ENCODE measurements around the gene GALNTL6. TPM values are rescaled to one million over a fixed set of nuclear protein-coding genes. Genes with fewer than 3 reads are reported as not detected.
A peak's percentile ranks its signal among the peaks of the same experiment; 100 is the strongest.

The GALNTL6 gene
- total and polyA plus RNA-seq, 8 donors = 0.15 to 0.87 (median 0.58) TPM; not detected in 3

DNA sequence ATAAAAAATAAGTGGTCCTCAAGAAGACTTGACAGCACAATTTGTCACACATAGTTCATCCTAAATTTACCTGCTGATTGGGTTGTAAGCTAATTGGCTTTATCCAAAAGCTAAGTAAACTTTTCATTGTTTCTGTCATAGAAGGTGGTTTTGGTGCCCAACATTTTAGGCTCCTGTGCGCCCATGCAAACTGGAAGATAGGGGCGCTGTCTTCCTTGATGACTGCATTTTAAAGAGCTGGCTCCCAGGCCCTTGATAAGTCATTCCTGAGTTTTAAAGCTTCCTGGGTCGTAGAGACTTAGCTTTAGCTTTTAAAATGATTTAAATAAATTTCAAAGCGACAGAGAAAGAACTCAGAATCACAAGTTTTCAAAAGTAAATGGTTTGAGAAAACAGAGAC lies 730.0 kb downstream of the GALNTL6 start:
- H3K4me1 ChIP-seq = no peaks in the 10 kb centered on the region
- intact Hi-C loops (cut with DNase I; ENCODE audit: low total_unique reads) = no loop called here
- no peaks in the 10 kb centered on the region for H3K36me3 ChIP-seq
- no peak overlapping the region for H3K27ac ChIP-seq
- TF ChIP-seq EP300 (IDR thresholded peaks at IDR 0.05) (no peak), POLR2AphosphoS5 (IDR thresholded peaks at IDR 0.05) (no peak), POLR2A (IDR thresholded peaks at IDR 0.05) (no peak)
- TF ChIP-seq, protein P1, sequence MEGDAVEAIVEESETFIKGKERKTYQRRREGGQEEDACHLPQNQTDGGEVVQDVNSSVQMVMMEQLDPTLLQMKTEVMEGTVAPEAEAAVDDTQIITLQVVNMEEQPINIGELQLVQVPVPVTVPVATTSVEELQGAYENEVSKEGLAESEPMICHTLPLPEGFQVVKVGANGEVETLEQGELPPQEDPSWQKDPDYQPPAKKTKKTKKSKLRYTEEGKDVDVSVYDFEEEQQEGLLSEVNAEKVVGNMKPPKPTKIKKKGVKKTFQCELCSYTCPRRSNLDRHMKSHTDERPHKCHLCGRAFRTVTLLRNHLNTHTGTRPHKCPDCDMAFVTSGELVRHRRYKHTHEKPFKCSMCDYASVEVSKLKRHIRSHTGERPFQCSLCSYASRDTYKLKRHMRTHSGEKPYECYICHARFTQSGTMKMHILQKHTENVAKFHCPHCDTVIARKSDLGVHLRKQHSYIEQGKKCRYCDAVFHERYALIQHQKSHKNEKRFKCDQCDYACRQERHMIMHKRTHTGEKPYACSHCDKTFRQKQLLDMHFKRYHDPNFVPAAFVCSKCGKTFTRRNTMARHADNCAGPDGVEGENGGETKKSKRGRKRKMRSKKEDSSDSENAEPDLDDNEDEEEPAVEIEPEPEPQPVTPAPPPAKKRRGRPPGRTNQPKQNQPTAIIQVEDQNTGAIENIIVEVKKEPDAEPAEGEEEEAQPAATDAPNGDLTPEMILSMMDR (IDR thresholded peaks at IDR 0.05) = no peak
- no peak for DNase-seq
- no peak overlapping the region for H3K4me3 ChIP-seq
- WGBS, 5 donors = 65 to 78% (median 70%) methylated on average over 4 of the region's 4 CpGs
- no peaks in the 10 kb centered on the region for H3K9me3 ChIP-seq
- H3K27me3 ChIP-seq = no peaks in the 10 kb centered on the region

DNA sequence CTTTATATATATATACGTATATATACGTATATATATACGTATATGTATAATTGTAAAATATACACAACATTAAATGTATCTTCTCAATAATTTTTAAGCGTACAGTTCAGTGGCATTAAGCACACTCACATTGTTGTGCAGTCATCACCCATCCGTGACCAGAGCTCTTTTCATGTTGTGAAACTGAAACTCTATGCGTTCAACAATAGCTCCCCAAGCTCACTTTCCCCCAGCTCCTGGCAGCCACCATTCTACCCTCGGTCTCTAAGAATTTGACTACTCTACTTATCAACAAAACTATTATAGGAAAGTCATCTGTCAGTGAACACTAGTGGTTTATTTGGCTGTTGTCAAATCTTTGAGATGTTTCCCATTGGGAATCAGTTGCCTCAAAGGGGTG lies 733.6 kb downstream of the GALNTL6 start:
- no peak overlapping the region for H3K27ac ChIP-seq
- TF ChIP-seq POLR2AphosphoS5 (IDR thresholded peaks at IDR 0.05) = no peak
- TF ChIP-seq, protein P1 (IDR thresholded peaks at IDR 0.05) = no peak
- TF ChIP-seq POLR2A (IDR thresholded peaks at IDR 0.05) = no peak
- no peak for TF ChIP-seq EP300 (IDR thresholded peaks at IDR 0.05)
- H3K4me3 ChIP-seq = no peak overlapping the region
- no peaks in the 10 kb centered on the region for H3K4me1 ChIP-seq
- DNase-seq = no peak
- H3K27me3 ChIP-seq = no peaks in the 10 kb centered on the region
- 70 to 80% (median 71%) methylated on average over 7 of the region's 7 CpGs for WGBS, 5 donors
- intact Hi-C loops (cut with DNase I; ENCODE audit: low total_unique reads) = no loop called here
- H3K36me3 ChIP-seq = no peaks in the 10 kb centered on the region
- no peaks in the 10 kb centered on the region for H3K9me3 ChIP-seq

DNA sequence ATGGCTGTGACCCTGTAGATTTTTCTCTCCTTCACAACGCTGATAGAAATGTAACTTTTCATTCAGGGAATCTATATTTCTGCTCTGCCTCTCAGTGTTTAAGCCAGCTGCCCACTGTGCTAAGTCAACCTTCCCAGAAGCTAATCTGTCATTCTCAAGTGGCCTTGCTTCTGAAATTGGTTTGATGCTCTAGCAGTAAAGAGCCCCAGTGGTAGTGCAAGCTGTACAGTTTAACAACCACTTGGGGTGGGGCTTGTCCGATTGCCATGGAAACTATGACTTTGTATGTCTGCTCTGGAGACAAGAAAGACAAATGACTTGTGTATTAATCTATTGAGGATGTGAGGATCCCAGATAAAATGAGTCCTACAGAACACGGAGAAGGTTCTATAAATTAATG lies 734.5 kb downstream of the GALNTL6 start:
- no peak for TF ChIP-seq POLR2A (IDR thresholded peaks at IDR 0.05)
- intact Hi-C loops (cut with DNase I; ENCODE audit: low total_unique reads) = no loop called here
- no peak overlapping the region for H3K4me3 ChIP-seq
- H3K27me3 ChIP-seq = no peaks in the 10 kb centered on the region
- no peak overlapping the region for H3K27ac ChIP-seq
- WGBS, 5 donors = 67 to 89% (median 83%) methylated on average over 3 of the region's 3 CpGs
- no peaks in the 10 kb centered on the region for H3K36me3 ChIP-seq
- no peaks in the 10 kb centered on the region for H3K9me3 ChIP-seq
- peak in 1 of 2 donors; percentile 10 for DNase-seq
- no peaks in the 10 kb centered on the region for H3K4me1 ChIP-seq

DNA sequence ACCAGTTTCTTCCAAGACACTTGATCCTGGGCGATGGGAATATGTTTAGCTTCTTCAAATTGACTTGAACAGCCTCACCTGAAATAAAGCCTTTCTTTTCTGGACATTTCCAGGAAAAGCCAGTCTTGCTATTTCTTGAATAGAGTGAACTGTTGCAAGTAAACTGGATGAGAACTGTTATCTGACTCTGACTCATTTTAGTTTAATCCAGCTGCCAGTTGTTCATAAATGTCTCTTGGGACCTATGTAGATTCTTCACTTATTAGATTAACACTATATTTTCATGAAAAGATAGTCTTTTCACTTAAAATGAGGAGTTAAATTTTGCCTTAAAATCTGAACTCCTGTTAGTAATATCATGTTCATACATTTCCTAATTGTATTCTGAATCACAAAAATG lies 740.0 kb downstream of the GALNTL6 start:
- H3K36me3 ChIP-seq = no peaks in the 10 kb centered on the region
- H3K27ac ChIP-seq = no peak overlapping the region
- no peak for DNase-seq
- H3K4me3 ChIP-seq = no peak overlapping the region
- H3K4me1 ChIP-seq = no peaks in the 10 kb centered on the region
- H3K27me3 ChIP-seq = no peaks in the 10 kb centered on the region
- intact Hi-C loops (cut with DNase I; ENCODE audit: low total_unique reads) = no loop called here
- TF ChIP-seq POLR2A (IDR thresholded peaks at IDR 0.05) (no peak), POLR2AphosphoS5 (IDR thresholded peaks at IDR 0.05) (no peak), EP300 (IDR thresholded peaks at IDR 0.05) (no peak)
- TF ChIP-seq, protein P1 (IDR thresholded peaks at IDR 0.05) = no peak
- H3K9me3 ChIP-seq = no peaks in the 10 kb centered on the region
- 68 to 78% (median 75%) methylated on average over 1 of the region's 1 CpG for WGBS, 5 donors

DNA sequence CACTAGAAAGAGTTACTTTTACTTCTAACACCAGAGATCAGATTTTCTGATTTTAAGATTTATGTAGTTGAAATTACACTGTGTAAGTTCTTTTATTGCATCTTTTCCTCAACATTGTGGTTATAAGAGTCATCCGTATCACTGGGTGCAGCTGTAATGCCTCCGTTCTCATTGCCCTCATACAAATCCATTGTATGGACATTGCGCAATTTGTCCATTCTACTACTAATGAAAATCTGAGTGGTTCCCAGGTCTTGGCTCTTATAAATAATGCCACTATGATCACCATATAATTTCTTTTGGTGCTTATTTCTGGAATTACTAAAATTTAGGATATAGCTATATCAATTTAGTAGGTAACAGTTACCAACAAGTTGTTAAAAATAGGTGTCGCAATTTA lies 741.4 kb downstream of the GALNTL6 start:
- no peaks in the 10 kb centered on the region for H3K9me3 ChIP-seq
- intact Hi-C loops (cut with DNase I; ENCODE audit: low total_unique reads) = no loop called here
- 94 to 100% (median 96%) methylated on average over 4 of the region's 4 CpGs for WGBS, 5 donors
- no peaks in the 10 kb centered on the region for H3K36me3 ChIP-seq
- no peak overlapping the region for H3K27ac ChIP-seq
- no peak for DNase-seq
- no peak overlapping the region for H3K4me3 ChIP-seq
- TF ChIP-seq, protein P1 (IDR thresholded peaks at IDR 0.05) = no peak
- no peak for TF ChIP-seq POLR2A (IDR thresholded peaks at IDR 0.05)
- no peak for TF ChIP-seq EP300 (IDR thresholded peaks at IDR 0.05)
- no peak for TF ChIP-seq POLR2AphosphoS5 (IDR thresholded peaks at IDR 0.05)
- H3K27me3 ChIP-seq = no peaks in the 10 kb centered on the region
- no peaks in the 10 kb centered on the region for H3K4me1 ChIP-seq

All from stomach (tissue), 9 donors.